Endothelial cell of umbilical vein (primary cell): ENCODE measurements around the gene JPH2. TPM values are rescaled to one million over a fixed set of nuclear protein-coding genes. Genes with fewer than 3 reads are reported as not detected.

Source experiments
- BruUV-seq: library from RNA; stranded (reverse); fragments of 400-500 nt; replicated peaks from 2 replicates; lab custom pipeline; 2021; lab: Mats Ljungman, UMichigan
- CTCF ChIA-PET: fragments of 300-600, 350-600 bp; sonication (Branson Sonifier 250); formaldehyde crosslinking; loops from one replicate; lab custom pipeline; 2021; ENCODE audit warnings: antibody characterized with exemption, inconsistent platforms; lab: Charles Lee
- POLR2A ChIA-PET: fragments of 300-600, 350-600 bp; sonication (Branson Sonifier 250); formaldehyde crosslinking; loops from one replicate; lab custom pipeline; 2021; ENCODE audit warnings: antibody characterized with exemption, inconsistent platforms; lab: Charles Lee
- DNase-seq: peaks from one replicate; pipeline ENCODE4 v3.0.0-alpha.2; 2011; ENCODE audit warnings: low read depth, low spot score
- FAIRE-seq: peaks from 2 replicates; lab custom pipeline; 2011; peaks lifted over from hg19 to GRCh38; lab: Jason Lieb, UNC
- H2AFZ ChIP-seq: 2 replicates; pipeline ENCODE4 v1.6.0; 2012; ENCODE audit warnings: low read depth, low read length, control low read depth, inconsistent platforms
- H3K27ac ChIP-seq: 2 replicates; pipeline ENCODE4 v1.5.1; 2011; ENCODE audit warnings: low read depth, mild to moderate bottlenecking, control low read depth, low read length, moderate library complexity; ENCODE audit not compliant: insufficient read depth
- H3K27me3 ChIP-seq, 2 experiments: 2 replicates each; pipeline versions ENCODE4 v1.6.0 to v1.6.1; 2011; ENCODE audit warnings: low read length in 2 of 2, mixed read lengths in 1 of 2; ENCODE audit not compliant: control insufficient read depth in 2 of 2, insufficient read depth in 2 of 2
- H3K36me3 ChIP-seq, 2 experiments: 2 replicates in 1 of 2; 3 replicates in 1 of 2; pipeline ENCODE4 v1.5.1; 2011; ENCODE audit warnings: low read length in 2 of 2, mild to moderate bottlenecking in 1 of 2, moderate library complexity in 1 of 2; ENCODE audit not compliant: control insufficient read depth in 2 of 2, insufficient read depth in 2 of 2; ENCODE audit errors: extremely low read depth in 1 of 2
- H3K4me1 ChIP-seq: 3 replicates; pipeline ENCODE4 v1.5.1; 2011; ENCODE audit warnings: mild to moderate bottlenecking, low read length; ENCODE audit not compliant: control insufficient read depth, insufficient read depth; ENCODE audit errors: extremely low read depth
- H3K4me2 ChIP-seq: 2 replicates; pipeline ENCODE4 v1.6.1; 2011; ENCODE audit warnings: low read length, control low read depth, mixed read lengths; ENCODE audit not compliant: insufficient read depth
- H3K4me3 ChIP-seq, 3 experiments: fragments of 200-600 bp in 1 of 3; sonication (generic), shearing (Covaris generic) in 1 of 3; replicated peaks in 1 of 3; 2 replicates each; pipeline ENCODE4 v1.5.1; 2011 to 2016; ENCODE audit warnings: control low read depth in 3 of 3, low read length in 3 of 3, mild to moderate bottlenecking in 2 of 3, inconsistent platforms in 1 of 3, low read depth in 1 of 3, moderate library complexity in 1 of 3; ENCODE audit not compliant: insufficient read depth in 1 of 3
- H3K79me2 ChIP-seq: 2 replicates; pipeline ENCODE4 v1.6.0; 2012; ENCODE audit warnings: low read length, inconsistent platforms; ENCODE audit not compliant: control insufficient read depth, insufficient read depth
- H3K9ac ChIP-seq: replicated peaks from 2 replicates; pipeline ENCODE3; 2011; ENCODE audit warnings: low read length, control low read depth; ENCODE audit not compliant: insufficient read depth; ENCODE audit errors: extremely low read depth
- H3K9me1 ChIP-seq: replicated peaks from 3 replicates; pipeline ENCODE4 v1.6.0; 2011; ENCODE audit warnings: mild to moderate bottlenecking, low read length; ENCODE audit not compliant: control insufficient read depth, insufficient read depth; ENCODE audit errors: extremely low read depth
- H3K9me3 ChIP-seq: replicated peaks from 2 replicates; pipeline ENCODE4 v1.5.1; 2012; ENCODE audit warnings: low read length, inconsistent platforms; ENCODE audit not compliant: control insufficient read depth, insufficient read depth
- H4K20me1 ChIP-seq: replicated peaks from 2 replicates; pipeline ENCODE3; 2011; ENCODE audit warnings: mild to moderate bottlenecking, low read length; ENCODE audit not compliant: control insufficient read depth, insufficient read depth; ENCODE audit errors: extremely low read depth
- EZH2 ChIP-seq: IDR thresholded peaks from 2 replicates; pipeline ENCODE4 v1.6.1; 2012; ENCODE audit warnings: borderline replicate concordance, low read depth, mild to moderate bottlenecking, moderate library complexity, low read length, inconsistent platforms; ENCODE audit not compliant: severe bottlenecking
- FOS ChIP-seq: IDR thresholded peaks from 2 replicates; pipeline ENCODE4 v1.6.1; 2011; ENCODE audit warnings: mild to moderate bottlenecking, low read length, moderate library complexity, borderline replicate concordance; ENCODE audit not compliant: insufficient read depth
- GATA2 ChIP-seq: IDR thresholded peaks from 2 replicates; pipeline ENCODE4 v1.7.0; 2011; ENCODE audit warnings: low read depth, mild to moderate bottlenecking, moderate library complexity, mixed read lengths, low read length; ENCODE audit not compliant: insufficient read length, insufficient read depth
- JUN ChIP-seq: IDR thresholded peaks from 2 replicates; pipeline ENCODE4 v1.6.1; 2011; ENCODE audit warnings: borderline replicate concordance, low read depth; ENCODE audit not compliant: insufficient read length, insufficient read depth
- MYC ChIP-seq: IDR thresholded peaks from one replicate; pipeline ENCODE4 v1.6.1; 2011; ENCODE audit warnings: mild to moderate bottlenecking, low read depth, low read length
- POLR2A ChIP-seq: IDR thresholded peaks from 2 replicates; pipeline ENCODE4 v1.6.1; 2012; ENCODE audit warnings: low read depth, mild to moderate bottlenecking, control low read depth, low read length
- POLR2AphosphoS5 ChIP-seq: IDR thresholded peaks from 2 replicates; pipeline ENCODE4 v1.6.1; 2012; ENCODE audit warnings: low read depth, mild to moderate bottlenecking, control low read depth, low read length, moderate library complexity; ENCODE audit not compliant: insufficient read depth
- dilution Hi-C: fragments of 300-500 bp; cut with MboI; formaldehyde crosslinking; loops from one replicate; pipeline ENCODE4 v1.15.0; 2019; ENCODE audit warnings: low sequenced_read_pairs; ENCODE audit not compliant: extremely low pct_ligation_motif_present
- intact Hi-C: fragments of 100-400 bp; cut with micrococcal nuclease; formaldehyde crosslinking; loops from one replicate; pipeline ENCODE4 v1.10.0; 2022
- polyA plus RNA-seq, 4 experiments: library from polyadenylated mRNA; depleted of rRNA in 3 of 4; stranded (reverse) in 3 of 4; unstranded in 1 of 4; fragments of >200 nt; gene quantifications; 2 replicates each; pipeline versions ENCODE4 v1.2.1 to v1.2.3, GENCODE V29; 2011 to 2012; ENCODE audit warnings: missing spikeins in 1 of 4
- total RNA-seq: library from RNA; stranded (reverse); gene quantifications from 2 replicates; pipeline ENCODE4 v1.2.3, GENCODE V29; 2021
- TF ChIP-seq, protein P1 (sequence below), 2 donors: IDR thresholded peaks; 1 replicate in 1 of 2; 2 replicates in 1 of 2; pipeline ENCODE4 v1.5.1; 2011; ENCODE audit warnings: low read length in 2 of 2, mild to moderate bottlenecking in 2 of 2, moderate library complexity in 2 of 2, control low read depth in 1 of 2, inconsistent platforms in 1 of 2, low read depth in 1 of 2; ENCODE audit not compliant: insufficient read depth in 1 of 2; ENCODE audit errors: extremely low read depth in 1 of 2
- TF ChIP-seq, protein P2 (sequence below): IDR thresholded peaks from 2 replicates; pipeline ENCODE4 v1.6.1; 2011; ENCODE audit not compliant: insufficient read depth, insufficient read length

JPH2 gene
- total and polyA plus RNA-seq, 2 donors (not counting 3 experiments of a cell fraction or from before 2014, with no cell fraction given): not detected

GRCh38 chr20:44182135-44182765 is 4.7 kb downstream of the JPH2 start:
- no peak for FAIRE-seq
- Histone ChIP-seq H3K9me1 (no peaks in the 10 kb centered on the region), H3K4me2 (no peak overlapping the region), H3K4me1 (no peaks in the 10 kb centered on the region), H3K27me3 (peaks cover 8 to 33% of the 10 kb centered on the region in 2 experiments), H3K79me2 (no peaks in the 10 kb centered on the region), H4K20me1 (no peaks in the 10 kb centered on the region), H3K27ac (no peak overlapping the region), H3K36me3 (no peaks in the 10 kb centered on the region), H3K4me3 (no peak overlapping the region), H2AFZ (no peak overlapping the region), H3K9me3 (no peaks in the 10 kb centered on the region), H3K9ac (no peak overlapping the region)
- CTCF ChIA-PET: interaction anchor here (3.9 kb wide), 1 partner anchor 8 kb away, joined by 17 read pairs; no protein-coding TSS in a partner anchor
- dilution Hi-C loops: no loop called here
- BruUV-seq: no TSS peak
- POLR2A ChIA-PET: no interaction called here
- intact Hi-C loops: no loop called here
- DNase-seq: no peak
- TF ChIP-seq, protein P1, sequence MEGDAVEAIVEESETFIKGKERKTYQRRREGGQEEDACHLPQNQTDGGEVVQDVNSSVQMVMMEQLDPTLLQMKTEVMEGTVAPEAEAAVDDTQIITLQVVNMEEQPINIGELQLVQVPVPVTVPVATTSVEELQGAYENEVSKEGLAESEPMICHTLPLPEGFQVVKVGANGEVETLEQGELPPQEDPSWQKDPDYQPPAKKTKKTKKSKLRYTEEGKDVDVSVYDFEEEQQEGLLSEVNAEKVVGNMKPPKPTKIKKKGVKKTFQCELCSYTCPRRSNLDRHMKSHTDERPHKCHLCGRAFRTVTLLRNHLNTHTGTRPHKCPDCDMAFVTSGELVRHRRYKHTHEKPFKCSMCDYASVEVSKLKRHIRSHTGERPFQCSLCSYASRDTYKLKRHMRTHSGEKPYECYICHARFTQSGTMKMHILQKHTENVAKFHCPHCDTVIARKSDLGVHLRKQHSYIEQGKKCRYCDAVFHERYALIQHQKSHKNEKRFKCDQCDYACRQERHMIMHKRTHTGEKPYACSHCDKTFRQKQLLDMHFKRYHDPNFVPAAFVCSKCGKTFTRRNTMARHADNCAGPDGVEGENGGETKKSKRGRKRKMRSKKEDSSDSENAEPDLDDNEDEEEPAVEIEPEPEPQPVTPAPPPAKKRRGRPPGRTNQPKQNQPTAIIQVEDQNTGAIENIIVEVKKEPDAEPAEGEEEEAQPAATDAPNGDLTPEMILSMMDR (IDR thresholded peaks at IDR 0.05; ENCODE audit: extremely low read depth in 1 of 2, insufficient read depth in 1 of 2, low read depth in 1 of 2, low read length in 2 of 2): no peak
- TF ChIP-seq MYC (no peak), JUN (no peak), GATA2 (no peak), EZH2 (no peak), FOS (no peak), POLR2AphosphoS5 (no peak), POLR2A (no peak)
- TF ChIP-seq, protein P2, sequence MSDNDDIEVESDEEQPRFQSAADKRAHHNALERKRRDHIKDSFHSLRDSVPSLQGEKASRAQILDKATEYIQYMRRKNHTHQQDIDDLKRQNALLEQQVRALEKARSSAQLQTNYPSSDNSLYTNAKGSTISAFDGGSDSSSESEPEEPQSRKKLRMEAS: no peak
